Lower leg skin (tissue), 4 donors: Measurements from ENCODE around the gene PPP6R3. TPM values are rescaled to one million over a fixed set of nuclear protein-coding genes. Genes with fewer than 3 reads are reported as not detected.

Experiments used
- DNase-seq, 2 donors: peaks; one replicate each; pipeline ENCODE4 v3.0.0-alpha.2; 2019; ENCODE audit warnings: low spot score in 2 of 2
- H3K4me3 ChIP-seq: fragments of 200-600 bp; sonication (generic); 2 replicates; pipeline ENCODE4 v1.5.1; 2017; ENCODE audit warnings: mild to moderate bottlenecking, low read depth; ENCODE audit not compliant: poor library complexity, severe bottlenecking
- POLR2A ChIP-seq, 2 donors: fragments of 450-650 bp; IDR thresholded peaks; one replicate each; pipeline ENCODE4 v1.6.1; 2016 to 2017; ENCODE audit warnings: antibody characterized with exemption in 2 of 2, mild to moderate bottlenecking in 1 of 2, moderate library complexity in 1 of 2
- WGBS, 2 donors: methylation state at CpG; one replicate each; pipeline ENCODE4 v1.1.5; 2018; 5-methylcytosine and 5-hydroxymethylcytosine counted together
- intact Hi-C: fragments of 100-400 bp; cut with DNase I; formaldehyde crosslinking; loops from one replicate; pipeline ENCODE4 v1.15.0; 2023; ENCODE audit warnings: low total_unique reads
- total RNA-seq, 4 donors: library from RNA; depleted of rRNA; stranded (reverse); fragments of >200 nt; gene quantifications; one replicate each; pipeline ENCODE4 v1.1.0, GENCODE V29; 2016
- TF ChIP-seq, protein P1 (sequence below), 3 donors: fragments of 450-650 bp; IDR thresholded peaks; one replicate each; pipeline ENCODE4 v1.5.1; 2016; ENCODE audit warnings: antibody characterized with exemption in 3 of 3, mild to moderate bottlenecking in 3 of 3, moderate library complexity in 2 of 3

The PPP6R3 gene
- total RNA-seq, 4 donors from 2014 or later, result 74.2 to 119 (median 88.6) TPM

DNA sequence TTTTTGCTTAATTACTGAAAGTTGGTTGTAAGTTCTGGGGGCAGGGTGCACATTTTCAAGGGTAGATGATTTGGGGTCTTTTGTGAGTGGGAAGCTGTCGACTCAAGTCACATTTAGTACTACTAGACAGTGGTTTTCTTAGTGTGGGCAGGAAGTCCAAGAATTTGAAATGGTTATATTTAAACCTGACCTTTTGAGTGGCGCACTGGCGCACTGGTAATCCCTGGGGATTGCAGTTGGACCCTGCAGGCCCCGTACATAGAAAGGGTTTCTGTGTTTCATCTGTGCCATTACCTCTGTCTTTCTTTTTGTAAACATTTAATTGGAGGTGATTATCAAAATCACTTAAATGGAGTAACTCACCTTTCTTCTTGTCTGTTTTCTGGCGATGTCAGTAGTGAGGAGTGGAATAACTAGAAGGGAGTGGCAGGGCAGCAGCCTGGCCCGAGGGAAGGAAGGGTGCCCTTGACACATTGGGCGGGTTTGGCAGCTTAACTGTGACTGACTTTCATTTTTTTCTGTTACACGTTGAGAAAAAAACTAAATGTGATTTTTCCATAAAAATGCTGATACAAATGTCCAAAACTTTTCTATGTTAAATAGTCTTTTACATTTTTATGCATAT lies 122.0 kb downstream of the PPP6R3 start:
- no peak overlapping the region for H3K4me3 ChIP-seq
- DNase-seq, result no peak
- TF ChIP-seq, protein P1, sequence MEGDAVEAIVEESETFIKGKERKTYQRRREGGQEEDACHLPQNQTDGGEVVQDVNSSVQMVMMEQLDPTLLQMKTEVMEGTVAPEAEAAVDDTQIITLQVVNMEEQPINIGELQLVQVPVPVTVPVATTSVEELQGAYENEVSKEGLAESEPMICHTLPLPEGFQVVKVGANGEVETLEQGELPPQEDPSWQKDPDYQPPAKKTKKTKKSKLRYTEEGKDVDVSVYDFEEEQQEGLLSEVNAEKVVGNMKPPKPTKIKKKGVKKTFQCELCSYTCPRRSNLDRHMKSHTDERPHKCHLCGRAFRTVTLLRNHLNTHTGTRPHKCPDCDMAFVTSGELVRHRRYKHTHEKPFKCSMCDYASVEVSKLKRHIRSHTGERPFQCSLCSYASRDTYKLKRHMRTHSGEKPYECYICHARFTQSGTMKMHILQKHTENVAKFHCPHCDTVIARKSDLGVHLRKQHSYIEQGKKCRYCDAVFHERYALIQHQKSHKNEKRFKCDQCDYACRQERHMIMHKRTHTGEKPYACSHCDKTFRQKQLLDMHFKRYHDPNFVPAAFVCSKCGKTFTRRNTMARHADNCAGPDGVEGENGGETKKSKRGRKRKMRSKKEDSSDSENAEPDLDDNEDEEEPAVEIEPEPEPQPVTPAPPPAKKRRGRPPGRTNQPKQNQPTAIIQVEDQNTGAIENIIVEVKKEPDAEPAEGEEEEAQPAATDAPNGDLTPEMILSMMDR (IDR thresholded peaks at IDR 0.05), result no peak
- no peak for TF ChIP-seq POLR2A (IDR thresholded peaks at IDR 0.05)
- 51 to 56% methylated on average over 8 of the region's 8 CpGs for WGBS, 2 donors
- intact Hi-C loops, result no loop called here

DNA sequence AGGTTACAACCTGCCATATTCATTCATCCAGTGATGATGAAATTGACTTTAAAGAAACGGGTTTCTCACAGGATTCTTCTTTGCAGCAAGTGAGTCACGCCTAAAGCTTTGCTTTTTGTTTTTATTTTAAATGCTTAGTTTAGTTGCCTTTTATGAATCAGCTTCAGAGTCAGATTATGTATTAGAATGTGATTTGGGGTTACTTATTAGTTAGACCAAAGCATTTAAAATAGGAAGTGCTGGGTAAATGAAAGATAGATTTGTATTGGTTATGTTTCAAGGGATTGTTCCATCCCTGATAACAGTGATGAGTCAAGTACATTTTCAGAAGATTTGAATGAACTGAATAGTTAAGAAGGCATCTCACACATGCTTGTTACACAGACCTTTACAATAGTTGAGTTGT lies 122.5 kb downstream of the PPP6R3 start:
- DNase-seq, result no peak
- TF ChIP-seq POLR2A (IDR thresholded peaks at IDR 0.05), result no peak
- TF ChIP-seq, protein P1 (IDR thresholded peaks at IDR 0.05), result no peak
- H3K4me3 ChIP-seq, result no peak overlapping the region
- WGBS, 2 donors, result 47 to 54% methylated on average over 2 of the region's 2 CpGs
- intact Hi-C loops, result no loop called here

DNA sequence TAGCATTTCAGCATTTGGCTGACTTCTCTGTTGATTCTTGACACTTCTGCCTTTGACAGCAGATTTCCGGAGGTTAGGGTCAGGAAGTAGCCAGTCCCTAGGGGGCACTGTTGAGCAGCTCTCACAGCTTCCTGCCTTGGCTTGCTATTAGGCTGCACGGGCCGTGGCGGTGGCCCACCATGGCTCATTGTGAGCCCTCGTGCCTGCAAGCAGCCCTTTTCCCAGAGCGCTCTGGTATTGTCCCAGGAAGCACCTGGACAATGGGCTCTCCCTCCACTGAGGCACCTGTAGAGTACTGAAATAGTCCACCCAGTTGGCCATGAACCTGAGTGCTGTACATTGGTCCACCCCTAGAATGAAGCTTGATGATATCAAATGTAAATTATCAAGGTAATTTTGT lies 123.5 kb downstream of the PPP6R3 start:
- H3K4me3 ChIP-seq, result no peak overlapping the region
- TF ChIP-seq, protein P1 (IDR thresholded peaks at IDR 0.05), result no peak
- TF ChIP-seq POLR2A (IDR thresholded peaks at IDR 0.05), result no peak
- peak in 1 of 2 donors; percentile 22 for DNase-seq
- intact Hi-C loops, result no loop called here
- 69 to 71% methylated on average over 6 of the region's 6 CpGs for WGBS, 2 donors

DNA sequence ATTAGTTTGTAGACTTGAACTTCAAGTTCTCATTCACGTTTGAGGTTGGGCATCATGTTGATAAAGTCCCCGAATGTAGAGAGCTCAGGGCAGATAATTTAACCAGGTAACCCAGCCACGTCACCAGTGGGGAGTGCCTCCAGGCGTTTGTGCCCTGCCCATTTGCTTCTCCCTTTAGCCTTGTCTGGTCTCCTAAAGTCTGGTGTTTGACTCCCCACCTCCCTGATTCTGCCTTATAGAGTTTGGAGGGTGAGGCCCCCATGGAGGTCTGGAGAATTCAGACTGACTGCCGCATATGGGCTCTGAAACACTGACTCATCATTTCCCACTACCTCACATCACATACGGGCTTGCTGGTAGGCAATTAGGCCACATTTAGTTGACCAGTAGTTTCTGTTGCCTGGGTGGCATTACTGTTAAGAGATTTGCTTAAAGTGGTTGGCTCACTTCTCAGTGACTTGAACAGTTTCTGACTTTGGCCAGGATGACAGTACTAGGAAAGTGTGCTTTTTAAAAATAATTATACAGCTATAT lies 124.5 kb downstream of the PPP6R3 start:
- intact Hi-C loops, result no loop called here
- DNase-seq, result no peak
- no peak for TF ChIP-seq POLR2A (IDR thresholded peaks at IDR 0.05)
- TF ChIP-seq, protein P1 (IDR thresholded peaks at IDR 0.05), result no peak
- no peak overlapping the region for H3K4me3 ChIP-seq
- 82 to 84% methylated on average over 6 of the region's 6 CpGs for WGBS, 2 donors

DNA sequence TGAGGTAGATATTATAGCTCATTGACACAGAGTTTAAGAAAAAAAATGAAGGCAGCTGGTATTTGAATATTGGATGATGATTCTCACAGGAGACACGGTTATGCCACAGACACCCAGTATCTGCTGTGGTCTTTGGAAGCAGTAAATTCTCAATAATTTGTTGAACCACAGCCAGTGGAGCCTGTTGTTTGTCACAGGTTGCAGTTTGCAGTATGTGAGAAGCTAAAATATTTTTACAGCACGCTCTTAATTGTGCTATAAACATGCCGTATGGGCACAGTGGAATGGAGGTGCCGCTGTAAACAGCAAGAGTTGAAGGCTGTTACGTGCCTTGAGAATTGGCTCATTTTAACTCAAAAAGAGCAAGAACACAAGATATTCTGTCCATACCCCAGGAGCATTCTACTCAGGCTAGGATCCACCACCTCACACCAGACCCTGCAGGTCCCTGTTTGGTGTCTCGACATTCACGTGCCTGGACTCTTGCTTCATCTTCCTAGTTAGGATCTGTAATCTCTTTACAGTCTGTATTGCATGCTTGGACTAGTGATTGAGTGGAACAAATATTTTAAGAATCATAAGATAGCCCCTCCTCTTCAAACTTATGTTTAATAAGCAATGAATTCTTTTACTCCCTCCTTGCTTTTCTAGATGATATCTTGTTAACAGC lies 129.1 kb downstream of the PPP6R3 start:
- DNase-seq, result no peak
- H3K4me3 ChIP-seq, result no peak overlapping the region
- WGBS, 2 donors, result 84 to 92% methylated on average over 7 of the region's 7 CpGs
- intact Hi-C loops, result no loop called here
- TF ChIP-seq POLR2A (IDR thresholded peaks at IDR 0.05), result no peak
- TF ChIP-seq, protein P1 (IDR thresholded peaks at IDR 0.05), result no peak
